Measurements from ENCODE around the gene SAPCD2.

DNA sequence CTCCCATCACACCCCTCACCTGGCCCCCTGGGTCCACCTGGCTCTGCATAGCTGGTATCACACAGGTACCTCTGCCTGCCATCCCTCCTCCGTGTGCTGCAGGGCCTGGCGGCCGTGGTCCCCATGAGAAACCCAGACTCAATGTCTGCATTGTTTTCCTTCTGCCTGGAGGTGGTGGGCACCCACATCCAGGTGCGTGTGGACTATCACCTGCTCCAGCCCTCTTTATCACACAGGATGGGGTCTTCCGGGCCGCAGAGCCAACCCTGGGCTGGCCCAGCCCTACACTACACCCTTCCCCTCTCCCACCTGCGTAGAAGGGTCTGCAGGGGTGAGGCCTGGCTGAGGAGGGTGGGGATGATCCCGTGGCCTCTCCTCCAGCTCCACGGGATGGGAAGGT lies 31.4 kb downstream of the SAPCD2 start:
- no peak for TF ChIP-seq CTCF (IDR thresholded peaks at IDR 0.05)
- TF ChIP-seq POLR2A (IDR thresholded peaks at IDR 0.05), result no peak
